Posterior cingulate gyrus (tissue), 11 donors: ENCODE data around the gene IGFLR1.
A peak's percentile ranks its signal among the peaks of the same experiment; 100 is the strongest.
"Not testable (repeated sequence)": the region's sequence is repeated elsewhere in the genome, so short reads cannot be mapped to it uniquely, and the experiment has no call there.

ENCODE experiments used
- DNase-seq, 10 donors: peaks; one replicate each; pipeline versions ENCODE4 v3.0.0 to v3.0.0-alpha.2; 2020 to 2021; ENCODE audit warnings: mixed read lengths in 3 of 10
- intact Hi-C: fragments of 100-400 bp; cut with DNase I; formaldehyde crosslinking; loops from one replicate; pipeline ENCODE4 v1.15.1; 2023

Gene IGFLR1

GRCh38 chr19:35714601-35715354, 27.5 kb downstream of the IGFLR1 start:
- intact Hi-C loops = no loop called here
- DNase-seq = no peak

DNA sequence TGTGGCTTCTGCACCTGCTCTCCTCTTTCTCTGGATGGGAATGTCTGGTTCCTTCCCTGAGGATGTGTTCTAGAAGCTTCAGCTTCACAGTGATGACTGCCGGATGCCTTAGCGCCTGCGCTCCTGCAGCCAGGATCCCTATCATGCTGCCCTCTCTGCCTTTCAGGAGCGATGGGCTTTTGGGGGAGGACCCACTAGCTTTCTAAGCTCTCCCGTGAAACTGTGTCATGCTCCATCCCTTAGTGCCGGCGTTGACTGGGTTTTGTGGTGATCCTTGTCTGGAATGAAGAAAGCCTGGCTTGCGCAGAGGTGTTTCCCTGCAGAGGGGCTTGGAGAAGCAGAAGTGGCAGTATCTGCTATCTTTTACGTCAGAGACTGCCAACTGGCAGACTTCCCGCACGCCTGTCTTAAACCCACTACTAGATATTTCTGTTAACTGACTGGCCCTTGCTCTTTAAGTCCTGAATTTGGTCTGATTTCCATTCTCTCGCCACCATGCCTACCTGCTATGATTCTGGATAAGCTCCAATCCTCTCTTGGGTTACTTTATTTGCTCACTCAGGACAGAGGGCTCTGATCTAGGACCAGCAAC, 28.3 kb downstream of the IGFLR1 start:
- no peak for DNase-seq
- intact Hi-C loops = no loop called here

GRCh38 chr19:35713506-35713850, 28.8 kb downstream of the IGFLR1 start:
- no peak for DNase-seq
- intact Hi-C loops = no loop called here

- DNase-seq = no peak
- intact Hi-C loops = no loop called here
Observed at GRCh38 chr19:35712567-35713505, 29.4 kb downstream of the IGFLR1 start.

GRCh38 chr19:35710784-35711723, 31.2 kb downstream of the IGFLR1 start:
- intact Hi-C loops = no loop called here
- DNase-seq = no peak

- DNase-seq = no peak
- intact Hi-C loops = no loop called here
Observed at GRCh38 chr19:35708391-35708790, 33.9 kb downstream of the IGFLR1 start.

- intact Hi-C loops = no loop called here
- no peak for DNase-seq
Observed at GRCh38 chr19:35704218-35704617, 38.0 kb downstream of the IGFLR1 start, which contains the start of gene ZBTB32. Gene ZBTB32 (plus strand): TSS chr19:35704558. CDS start chr19:35714627, 10,069 bp downstream.

DNA sequence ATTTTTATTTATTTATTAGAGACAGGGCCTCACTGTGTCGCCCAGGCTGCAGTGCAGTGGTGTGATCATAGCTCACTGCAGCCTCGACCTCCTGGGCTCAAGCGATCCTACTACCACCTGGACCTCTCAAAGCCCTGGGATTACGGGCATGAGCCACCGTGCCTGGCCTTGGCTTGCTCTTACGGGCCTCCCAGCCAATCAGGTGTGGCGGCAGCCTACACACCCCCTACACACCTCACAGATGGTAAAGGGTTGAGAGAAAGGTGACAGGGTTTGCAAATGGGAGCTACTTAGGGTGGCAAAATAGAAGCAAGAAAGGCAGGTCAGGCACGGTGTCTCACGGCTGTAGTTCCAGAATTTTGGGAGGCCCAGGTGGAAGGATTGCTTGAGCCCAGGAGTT, 38.9 kb downstream of the IGFLR1 start:
- intact Hi-C loops = no loop called here

GRCh38 chr19:35702223-35703012, 39.8 kb downstream of the IGFLR1 start:
- DNase-seq = peak; percentile 95 to 100 (median 98)
- intact Hi-C loops = no loop called here

More for the DNA sequence above, 38.9 kb downstream of the IGFLR1 start:
- DNase-seq = peak in 1 of 10 donors; percentile 46

GRCh38 chr19:35696835-35697234, 45.4 kb downstream of the IGFLR1 start:
- intact Hi-C loops = no loop called here
- DNase-seq = no peak

DNA sequence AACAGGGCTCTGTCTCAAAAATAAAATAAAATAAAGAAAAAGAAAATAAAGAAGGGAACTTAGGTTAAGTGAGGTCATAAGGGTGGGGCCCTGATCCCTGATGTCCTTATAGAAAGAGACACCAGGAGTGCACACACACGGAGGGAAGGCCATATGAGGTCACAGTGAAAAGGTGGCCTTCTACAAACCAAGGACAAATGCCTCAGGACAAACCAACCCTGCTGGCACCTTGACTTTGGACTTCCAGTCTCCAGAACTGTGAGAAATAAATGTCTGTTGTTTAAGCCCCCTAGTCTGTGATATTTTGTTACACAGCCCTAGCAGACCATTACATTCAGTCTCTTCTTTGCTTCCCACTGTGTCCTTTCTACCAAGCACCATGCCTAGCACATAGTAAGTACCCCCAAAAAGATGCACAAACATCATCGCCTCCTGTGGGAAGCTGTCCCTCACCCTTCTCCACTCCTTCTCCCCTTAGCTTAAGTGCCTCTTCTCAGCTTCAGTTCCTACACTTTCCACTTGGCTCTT, 46.3 kb downstream of the IGFLR1 start:
- DNase-seq = no peak
- intact Hi-C loops = no loop called here

GRCh38 chr19:35693835-35694599, 48.2 kb downstream of the IGFLR1 start:
- peak; percentile 66 to 98 (median 84) for DNase-seq
- intact Hi-C loops = loop anchor here (1.0 to 5.0 kb wide), 2 partner anchors 22 to 238 kb away; no protein-coding TSS in a partner anchor

DNA sequence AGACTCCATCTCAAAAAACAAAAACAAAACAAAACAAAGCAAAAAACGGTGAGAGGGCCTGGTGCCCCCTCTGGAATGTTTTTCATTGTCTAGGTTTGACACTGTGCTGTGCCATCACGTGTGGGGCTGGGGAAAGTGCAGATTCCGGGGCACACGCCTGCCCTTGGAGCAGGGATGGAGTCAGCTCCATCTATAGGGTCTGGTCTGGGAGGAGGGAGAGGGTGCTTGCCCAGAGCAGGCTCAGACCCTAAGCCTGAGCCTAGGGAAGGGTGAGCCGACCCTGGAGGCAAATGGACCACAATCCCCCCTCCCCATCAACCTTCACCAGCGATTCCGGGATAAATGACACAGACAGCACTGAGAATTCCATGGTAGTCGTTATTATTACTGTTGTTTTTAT, 48.8 kb downstream of the IGFLR1 start:
- intact Hi-C loops = loop anchor here (5.0 kb wide), 1 partner anchor 239 kb away; no protein-coding TSS in a partner anchor

DNA sequence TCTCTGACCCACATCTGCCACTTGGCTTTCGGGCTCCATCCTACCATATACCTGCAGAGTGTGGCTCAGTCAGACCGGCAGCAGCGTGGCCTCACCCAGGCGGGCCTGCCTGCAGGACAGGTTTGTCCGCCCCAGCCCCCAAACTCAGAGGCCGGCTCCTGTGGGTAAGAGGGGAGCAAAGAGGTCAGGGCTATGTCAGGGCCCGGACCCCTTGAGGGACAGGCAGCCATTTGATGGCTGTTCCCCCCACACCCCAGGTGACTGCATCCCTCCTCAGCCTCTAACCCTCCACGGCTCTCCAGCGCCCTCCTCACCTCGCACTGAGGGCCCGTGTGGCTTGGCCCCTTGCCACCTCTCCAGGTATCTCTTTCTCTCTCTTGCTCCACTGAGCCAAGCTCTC, 50.2 kb downstream of the IGFLR1 start:
- no peak for DNase-seq
- intact Hi-C loops = loop anchor here (5.0 kb wide), 1 partner anchor 240 kb away; no protein-coding TSS in a partner anchor

More for the DNA sequence above, 48.8 kb downstream of the IGFLR1 start:
- no peak for DNase-seq

DNA sequence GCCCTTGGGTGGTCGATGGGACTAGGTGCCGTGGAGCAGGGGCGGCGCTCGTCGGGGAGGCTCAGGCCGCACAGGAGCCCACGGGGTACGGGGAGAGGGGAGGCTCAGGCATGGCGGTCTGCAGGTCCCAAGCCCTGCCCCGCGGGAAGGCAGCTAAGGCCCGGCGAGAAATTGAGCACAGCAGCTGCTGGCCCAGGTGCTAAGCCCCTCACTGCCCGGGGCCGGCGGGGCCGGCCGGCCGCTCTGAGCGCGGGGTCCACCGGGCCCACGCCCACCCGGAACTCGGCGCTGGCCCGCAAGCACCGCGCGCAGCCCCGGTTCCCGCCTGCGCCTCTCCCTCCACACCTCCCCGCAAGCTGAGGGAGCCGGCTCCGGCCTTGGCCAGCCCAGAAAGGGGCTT, 51.1 kb downstream of the IGFLR1 start:
- intact Hi-C loops = loop anchor here (5.0 kb wide), 1 partner anchor 241 kb away; no protein-coding TSS in a partner anchor
- not testable (repeated sequence) for DNase-seq

GRCh38 chr19:35689836-35690235, 52.4 kb downstream of the IGFLR1 start:
- intact Hi-C loops = loop anchor here (5.0 kb wide), 1 partner anchor 242 kb away; no protein-coding TSS in a partner anchor
- no peak for DNase-seq
